Neuronal stem cell (in vitro differentiated cells): ENCODE measurements around the gene DPP6.

Experiments
- DNase-seq: peaks from one replicate; pipeline ENCODE4 v3.0.0-alpha.2; 2013; ENCODE audit warnings: low spot score
- H2AFZ ChIP-seq: one replicate; pipeline ENCODE4 v1.6.1; 2013; ENCODE audit warnings: mild to moderate bottlenecking, low read length, inconsistent platforms
- H2AK5ac ChIP-seq: 2 replicates; pipeline ENCODE4 v1.6.1; 2013; ENCODE audit warnings: low read depth, mild to moderate bottlenecking, inconsistent platforms, low read length, moderate library complexity, mixed read lengths
- H2BK120ac ChIP-seq: 2 replicates; pipeline ENCODE4 v1.6.1; 2013; ENCODE audit warnings: low read depth, mild to moderate bottlenecking, inconsistent platforms, low read length, moderate library complexity, mixed read lengths
- H2BK12ac ChIP-seq: one replicate; pipeline ENCODE4 v1.6.1; 2013; ENCODE audit warnings: low read length, inconsistent platforms
- H2BK15ac ChIP-seq: 2 replicates; pipeline ENCODE4 v1.6.1; 2013; ENCODE audit warnings: mild to moderate bottlenecking, low read length, inconsistent platforms, mixed read lengths
- H2BK5ac ChIP-seq: one replicate; pipeline ENCODE4 v1.6.1; 2013; ENCODE audit warnings: inconsistent platforms, mild to moderate bottlenecking, low read length, moderate library complexity
- H3K14ac ChIP-seq: one replicate; pipeline ENCODE4 v1.6.1; 2013; ENCODE audit warnings: low read length, inconsistent platforms
- H3K18ac ChIP-seq: 2 replicates; pipeline ENCODE4 v1.6.1; 2013; ENCODE audit warnings: low read length, inconsistent platforms
- H3K23ac ChIP-seq: 2 replicates; pipeline ENCODE4 v1.6.1; 2013; ENCODE audit warnings: low read depth, mild to moderate bottlenecking, mixed read lengths, low read length, inconsistent platforms; ENCODE audit not compliant: poor library complexity
- H3K27ac ChIP-seq: replicated peaks from 3 replicates; pipeline ENCODE4 v1.5.1; 2013; ENCODE audit warnings: low read length, inconsistent platforms
- H3K27me3 ChIP-seq, 3 experiments: 2 replicates each; pipeline ENCODE4 v1.6.1; 2013; ENCODE audit warnings: low read length in 3 of 3, mild to moderate bottlenecking in 2 of 3, inconsistent platforms in 1 of 3, low read depth in 1 of 3, mixed read lengths in 1 of 3, moderate library complexity in 1 of 3; ENCODE audit not compliant: control insufficient read depth in 3 of 3, insufficient read depth in 3 of 3
- H3K36me3 ChIP-seq, 2 donors: replicated peaks in 1 of 2; 2 replicates each; pipeline ENCODE4 v1.6.1; 2013; ENCODE audit warnings: low read length in 2 of 2; ENCODE audit not compliant: control insufficient read depth in 2 of 2, insufficient read depth in 2 of 2
- H3K4ac ChIP-seq: 2 replicates; pipeline ENCODE4 v1.6.1; 2013; ENCODE audit warnings: inconsistent platforms, mild to moderate bottlenecking, low read length, moderate library complexity
- H3K4me1 ChIP-seq, 2 donors: 1 replicate in 1 of 2; 2 replicates in 1 of 2; pipeline ENCODE4 v1.6.1; 2013; ENCODE audit warnings: low read length in 2 of 2, low read depth in 1 of 2; ENCODE audit not compliant: control insufficient read depth in 2 of 2, insufficient read depth in 1 of 2
- H3K4me2 ChIP-seq: one replicate; pipeline ENCODE4 v1.6.1; 2013; ENCODE audit warnings: mild to moderate bottlenecking, low read length, inconsistent platforms; ENCODE audit not compliant: insufficient read depth, poor library complexity, severe bottlenecking
- H3K4me3 ChIP-seq, 2 donors: 2 replicates each; pipeline ENCODE4 v1.5.1; 2013; ENCODE audit warnings: low read length in 2 of 2, mild to moderate bottlenecking in 2 of 2, inconsistent platforms in 1 of 2, moderate library complexity in 1 of 2
- H3K79me1 ChIP-seq: one replicate; pipeline ENCODE4 v1.6.1; 2013; ENCODE audit warnings: low read depth, mild to moderate bottlenecking, inconsistent platforms, low read length, moderate library complexity
- H3K9ac ChIP-seq: one replicate; pipeline ENCODE4 v1.6.1; 2013; ENCODE audit warnings: mild to moderate bottlenecking, low read depth, low read length, inconsistent platforms; ENCODE audit not compliant: poor library complexity
- H3K9me3 ChIP-seq, 2 donors: replicated peaks in 1 of 2; 2 replicates each; pipeline versions ENCODE3 to v1.6.1; 2013; ENCODE audit warnings: low read length in 2 of 2, mild to moderate bottlenecking in 2 of 2, inconsistent platforms in 1 of 2, low read depth in 1 of 2, mixed read lengths in 1 of 2, moderate library complexity in 1 of 2; ENCODE audit not compliant: control insufficient read depth in 2 of 2, insufficient read depth in 1 of 2
- H4K8ac ChIP-seq: one replicate; pipeline ENCODE4 v1.6.1; 2013; ENCODE audit warnings: low read depth, mild to moderate bottlenecking, inconsistent platforms, low read length, moderate library complexity
- H4K91ac ChIP-seq: one replicate; pipeline ENCODE4 v1.6.1; 2013; ENCODE audit warnings: low read length, low read depth, mild to moderate bottlenecking, inconsistent platforms; ENCODE audit not compliant: poor library complexity
- WGBS, 2 donors: extraction: QIAGEN DNeasy Blood & Tissue Kit; methylation state at CpG; one replicate each; pipeline ENCODE4 v1.1.7; 2013; ENCODE audit warnings: missing lambda C conversion rate in 2 of 2, mixed read lengths in 1 of 2; ENCODE audit not compliant: insufficient read length in 2 of 2, insufficient replicate concordance in 1 of 2; ENCODE audit errors: extremely low coverage in 2 of 2; 5-methylcytosine and 5-hydroxymethylcytosine counted together

The DPP6 gene

DNA sequence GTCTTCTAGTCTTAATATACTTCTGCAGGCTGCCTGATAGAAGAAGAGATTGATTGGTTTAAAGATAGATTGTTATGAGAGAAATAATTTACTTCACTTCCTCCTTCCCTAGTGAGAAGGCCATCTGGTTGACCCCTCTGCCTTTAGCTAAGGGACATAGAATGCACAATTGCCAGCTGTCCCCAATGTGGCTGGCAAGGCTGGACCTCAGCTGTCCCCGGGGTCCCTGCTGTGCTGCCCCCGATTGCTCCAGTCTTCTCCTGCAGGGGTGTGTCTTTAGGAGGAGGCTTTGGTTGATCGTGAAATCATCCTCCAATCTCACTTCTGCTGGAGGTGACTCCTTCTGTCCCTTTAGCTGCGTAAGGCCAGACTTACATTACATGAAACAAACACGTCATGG, 388.5 kb downstream of the DPP6 start:
- Histone ChIP-seq H3K4me2 (no peak overlapping the region), H4K8ac (no peak overlapping the region), H4K91ac (no peak overlapping the region), H3K79me1 (peaks cover 2% of the 10 kb centered on the region), H2AK5ac (no peak overlapping the region), H3K14ac (no peak overlapping the region), H2AFZ (no peak overlapping the region), H3K4me1 (peaks cover 0 to 8% of the 10 kb centered on the region in 2 donors), H2BK12ac (no peak overlapping the region), H2BK15ac (no peak overlapping the region), H3K9ac (no peak overlapping the region), H3K23ac (no peak overlapping the region), H2BK120ac (no peak overlapping the region), H3K9me3 (no peaks in the 10 kb centered on the region), H3K4me3 (no peak overlapping the region), H3K27ac (no peak overlapping the region), H3K4ac (no peak overlapping the region), H3K27me3 (no peaks in the 10 kb centered on the region), H3K36me3 (no peaks in the 10 kb centered on the region), H2BK5ac (no peak overlapping the region), H3K18ac (peak overlapping the region; percentile 80)
- no CpG with 5 or more reads among the region's 5 CpGs for WGBS, 2 donors
- DNase-seq, result no peak

DNA sequence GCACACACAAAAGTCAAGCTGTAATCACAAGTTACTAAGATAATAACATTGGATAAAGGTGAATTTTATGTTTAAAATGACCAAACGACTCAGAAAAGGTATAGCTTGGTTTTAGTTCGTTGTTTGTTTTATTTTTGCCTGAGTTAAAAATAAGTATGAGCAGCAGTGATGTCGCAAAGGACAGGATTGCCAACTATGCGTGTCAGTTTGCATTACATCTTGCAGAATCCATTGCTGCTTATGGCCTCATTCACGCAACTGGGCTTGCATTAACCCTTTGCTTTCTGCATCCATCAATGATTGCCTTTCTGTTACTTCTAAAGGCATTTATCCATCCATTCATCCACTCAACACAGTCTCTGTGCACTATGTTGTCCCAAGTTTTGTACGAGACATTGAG, 389.6 kb downstream of the DPP6 start:
- WGBS, 2 donors, result no CpG with 5 or more reads among the region's 6 CpGs
- no peak overlapping the region for H2BK15ac ChIP-seq
- H3K4me3 ChIP-seq, result no peak overlapping the region
- H2BK5ac ChIP-seq, result no peak overlapping the region
- H2BK12ac ChIP-seq, result no peak overlapping the region
- H3K4me2 ChIP-seq, result no peak overlapping the region
- H3K27me3 ChIP-seq, result no peaks in the 10 kb centered on the region
- H3K79me1 ChIP-seq, result no peaks in the 10 kb centered on the region
- H2AK5ac ChIP-seq, result no peak overlapping the region
- no peak overlapping the region for H2BK120ac ChIP-seq
- no peak overlapping the region for H4K8ac ChIP-seq
- no peak overlapping the region for H3K14ac ChIP-seq
- no peak overlapping the region for H3K23ac ChIP-seq
- H3K9me3 ChIP-seq, result no peaks in the 10 kb centered on the region
- H4K91ac ChIP-seq, result no peak overlapping the region
- H3K9ac ChIP-seq, result no peak overlapping the region
- H3K4ac ChIP-seq, result no peak overlapping the region
- no peak overlapping the region for H3K27ac ChIP-seq
- H3K36me3 ChIP-seq, result no peaks in the 10 kb centered on the region
- H2AFZ ChIP-seq, result no peak overlapping the region
- DNase-seq, result no peak
- no peak overlapping the region for H3K18ac ChIP-seq
- H3K4me1 ChIP-seq, result peaks cover 0 to 8% of the 10 kb centered on the region in 2 donors

GRCh38 chr7:154442939-154443338, 390.7 kb downstream of the DPP6 start:
- Histone ChIP-seq H3K18ac (peak overlapping the region; percentile 38), H4K91ac (peak overlapping the region; percentile 11), H3K23ac (no peak overlapping the region), H3K27ac (peak overlapping the region; percentile 9), H3K4ac (no peak overlapping the region), H3K27me3 (no peaks in the 10 kb centered on the region), H3K36me3 (no peaks in the 10 kb centered on the region), H3K14ac (no peak overlapping the region), H3K79me1 (no peaks in the 10 kb centered on the region), H2BK12ac (no peak overlapping the region), H2BK120ac (no peak overlapping the region), H2AK5ac (no peak overlapping the region), H3K4me2 (no peak overlapping the region), H2BK15ac (no peak overlapping the region), H2BK5ac (no peak overlapping the region), H4K8ac (no peak overlapping the region), H2AFZ (no peak overlapping the region), H3K9ac (no peak overlapping the region), H3K4me1 (peaks cover 0 to 8% of the 10 kb centered on the region in 2 donors), H3K4me3 (peak overlapping the region in 1 of 2 donors; percentile 27), H3K9me3 (no peaks in the 10 kb centered on the region)
- DNase-seq, result no peak
- WGBS, 2 donors, result no CpG with 5 or more reads among the region's 2 CpGs

DNA sequence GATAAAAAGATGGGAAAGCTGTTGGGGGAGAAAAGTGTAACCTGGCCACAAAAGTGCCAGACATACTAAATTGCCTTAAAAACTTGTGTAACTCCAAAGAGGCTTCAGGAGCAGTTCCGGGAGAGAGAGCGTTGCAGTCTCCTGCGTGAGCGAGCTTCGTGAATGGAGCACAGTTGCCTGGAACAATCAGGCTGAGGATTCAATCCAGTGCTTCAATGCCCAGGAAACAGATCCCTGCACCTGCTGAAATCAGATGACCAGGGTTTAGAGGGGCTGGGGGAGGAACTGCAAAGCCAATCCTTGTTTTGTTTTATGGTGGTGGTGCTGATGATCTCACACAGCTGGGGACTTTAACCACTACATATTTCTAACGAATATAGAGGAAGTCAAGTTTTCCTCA, 398.3 kb downstream of the DPP6 start:
- Histone ChIP-seq H3K27ac (peak overlapping the region; percentile 56), H3K27me3 (no peaks in the 10 kb centered on the region)

More for the DNA sequence above, 398.3 kb downstream of the DPP6 start:
- no peak overlapping the region for H4K8ac ChIP-seq
- H3K4me1 ChIP-seq, result peaks cover 0 to 18% of the 10 kb centered on the region in 2 donors
- no peak for DNase-seq
- H3K9me3 ChIP-seq, result no peaks in the 10 kb centered on the region
- H4K91ac ChIP-seq, result peak overlapping the region; percentile 59
- H3K79me1 ChIP-seq, result no peaks in the 10 kb centered on the region
- no peaks in the 10 kb centered on the region for H3K36me3 ChIP-seq
- no peak overlapping the region for H2BK120ac ChIP-seq
- H3K14ac ChIP-seq, result no peak overlapping the region
- H3K4me2 ChIP-seq, result no peak overlapping the region
- H2BK5ac ChIP-seq, result no peak overlapping the region
- no peak overlapping the region for H3K9ac ChIP-seq
- peak overlapping the region; percentile 85 for H2AK5ac ChIP-seq
- H2BK15ac ChIP-seq, result no peak overlapping the region
- WGBS, 2 donors, result no CpG with 5 or more reads among the region's 6 CpGs
- H2AFZ ChIP-seq, result no peak overlapping the region
- no peak overlapping the region for H3K23ac ChIP-seq
- no peak overlapping the region for H3K18ac ChIP-seq
- no peak overlapping the region for H3K4me3 ChIP-seq
- peak overlapping the region; percentile 42 for H3K4ac ChIP-seq
- H2BK12ac ChIP-seq, result no peak overlapping the region
